Astrocyte of the spinal cord (primary cell): Measurements from ENCODE around the gene TRMT112.
A peak's percentile ranks its signal among the peaks of the same experiment; 100 is the strongest.

Experiments used
- DNase-seq: peaks from one replicate; pipeline ENCODE4 v3.0.0; 2011; ENCODE audit warnings: low read depth, low spot score
- H3K4me3 ChIP-seq: 2 replicates; pipeline ENCODE4 v1.5.1; 2011; ENCODE audit warnings: low read depth, mild to moderate bottlenecking, low read length, moderate library complexity
- CTCF ChIP-seq: IDR thresholded peaks from 2 replicates; pipeline ENCODE4 v1.5.1; 2012; ENCODE audit warnings: low read depth, mild to moderate bottlenecking, low read length, inconsistent platforms
- in situ Hi-C: cut with HindIII; loops from 2 replicates; pipeline ENCODE4 v1.10.0; 2017; ENCODE audit warnings: low sequenced_read_pairs

Gene TRMT112

GRCh38 chr11:64303109-64304031 lies 14.0 kb downstream of the TRMT112 start:
- in situ Hi-C loops, result no loop called here
- no peak for DNase-seq
- TF ChIP-seq CTCF, result no peak
- H3K4me3 ChIP-seq, result no peak overlapping the region

DNA sequence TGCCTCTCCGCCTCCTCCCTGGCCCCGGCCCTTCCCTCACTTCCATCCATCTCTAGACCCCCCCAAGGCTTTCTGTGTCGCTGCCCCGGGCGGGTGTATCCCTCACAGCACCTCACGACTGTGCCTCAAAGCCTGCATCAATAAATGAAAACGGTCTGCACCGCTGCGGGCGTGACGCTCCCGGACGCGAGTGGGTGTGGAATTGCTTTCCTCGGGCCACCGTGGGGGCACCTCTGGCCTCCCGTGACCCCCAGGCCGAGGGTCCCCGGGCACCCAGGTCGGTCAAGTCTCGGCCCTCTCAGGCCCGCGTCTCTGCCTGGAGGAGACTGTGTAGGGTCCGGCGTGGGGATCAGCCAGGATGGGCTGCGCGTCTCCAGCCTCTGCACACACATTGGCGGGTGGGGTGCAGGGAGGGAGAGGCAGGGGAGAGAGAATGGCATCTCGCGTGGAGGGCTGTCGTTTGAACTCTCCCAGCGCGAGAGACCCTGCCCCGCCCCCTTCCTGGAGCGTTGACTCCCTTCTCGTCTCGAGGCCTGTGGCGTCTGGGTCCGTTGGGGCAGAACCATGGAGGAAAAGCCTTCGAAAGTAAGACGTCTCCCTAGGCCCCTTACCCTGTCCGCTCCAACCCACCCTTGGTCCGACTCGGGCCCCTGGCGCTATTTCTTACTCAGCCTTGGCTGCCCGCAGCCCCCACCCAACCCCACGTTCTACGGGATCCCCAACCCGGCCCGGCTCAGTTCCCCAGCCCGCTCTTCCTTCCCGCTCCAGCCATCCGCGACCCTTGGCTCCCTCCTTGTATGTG lies 17.3 kb downstream of the TRMT112 start, which contains the start of gene CATSPERZ:
CATSPERZ (plus strand) TSS at position 512 of the 802 bp plus-strand sequence; CDS start at position 565, 53 bp downstream.
- H3K4me3 ChIP-seq, result peak within 1 kb of the TSS; percentile 21
- DNase-seq, result no peak
- TF ChIP-seq CTCF, result no peak
- in situ Hi-C loops, result no loop called here

GRCh38 chr11:64298966-64299846 lies 18.2 kb downstream of the TRMT112 start:
- in situ Hi-C loops, result no loop called here
- no peak overlapping the region for H3K4me3 ChIP-seq
- DNase-seq, result no peak
- no peak for TF ChIP-seq CTCF

- in situ Hi-C loops, result no loop called here
Observed at GRCh38 chr11:64297699-64298358, 19.5 kb downstream of the TRMT112 start.

More at GRCh38 chr11:64297699-64298358, 19.5 kb downstream of the TRMT112 start:
- DNase-seq, result no peak
- no peak overlapping the region for H3K4me3 ChIP-seq
- no peak for TF ChIP-seq CTCF
